ENCODE measurements around the gene RSPH1.

- TF ChIP-seq CTCF (IDR thresholded peaks at IDR 0.05) = no peak
- peak in 1 of 2 donors; percentile 28 for TF ChIP-seq POLR2AphosphoS5 (IDR thresholded peaks at IDR 0.05)
- TF ChIP-seq POLR2A (IDR thresholded peaks at IDR 0.05) = peak in 1 of 4 donors; percentile 40
- TF ChIP-seq EP300 (IDR thresholded peaks at IDR 0.05) = peak in 1 of 4 donors; percentile 67
Observed at GRCh38 chr21:42524341-42525028, 28.5 kb upstream of the RSPH1 start.

Data from upper lobe of left lung (tissue), 4 donors.